Measurements from ENCODE around the gene FGB.

DNA sequence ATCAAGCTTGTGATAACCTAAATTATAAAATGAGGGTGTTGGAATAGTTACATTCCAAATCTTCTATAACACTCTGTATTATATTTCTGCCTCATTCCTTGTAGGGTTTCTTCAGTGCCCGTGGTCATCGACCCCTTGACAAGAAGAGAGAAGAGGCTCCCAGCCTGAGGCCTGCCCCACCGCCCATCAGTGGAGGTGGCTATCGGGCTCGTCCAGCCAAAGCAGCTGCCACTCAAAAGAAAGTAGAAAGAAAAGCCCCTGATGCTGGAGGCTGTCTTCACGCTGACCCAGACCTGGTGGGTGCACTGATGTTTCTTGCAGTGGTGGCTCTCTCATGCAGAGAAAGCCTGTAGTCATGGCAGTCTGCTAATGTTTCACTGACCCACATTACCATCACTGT is 2.9 kb downstream of the FGB start:
- TF ChIP-seq EZH2 (IDR thresholded peaks at IDR 0.05; ENCODE audit: insufficient read depth, poor library complexity, severe bottlenecking) (no peak), EZH2phosphoT487 (IDR thresholded peaks at IDR 0.05; ENCODE audit: insufficient read depth, low read depth) (no peak)
